T-helper 1 cell treated with Interleukin-12 subunit alpha and Interleukin-12 subunit beta and Interleukin-4 antibody, amounts not matched to agents 30 ng/mL and 1 ng/mL, for 36 hours (primary cell): ENCODE measurements around the gene SLC36A2. TPM values are rescaled to one million over a fixed set of nuclear protein-coding genes. Genes with fewer than 3 reads are reported as not detected.

ENCODE experiments used
- intact Hi-C: fragments of 100-400 bp; cut with micrococcal nuclease; formaldehyde crosslinking; loops from one replicate; pipeline ENCODE4 v1.15.1; 2024
- total RNA-seq: library from RNA; stranded (reverse); gene quantifications from 2 replicates; pipeline ENCODE4 v1.2.3, GENCODE V29; 2022

SLC36A2 gene
- total RNA-seq, 1 donor from 2014 or later = not detected

- intact Hi-C loops = no loop called here
Measured at GRCh38 chr5:151285683-151286082, 61.7 kb downstream of the SLC36A2 start.

- intact Hi-C loops = loop anchor here (1.0 kb wide), 1 partner anchor 32 kb away; no protein-coding TSS in a partner anchor
Measured at GRCh38 chr5:151284392-151284967, 62.9 kb downstream of the SLC36A2 start.

- intact Hi-C loops = no loop called here
Measured at GRCh38 chr5:151283120-151283825, 64.1 kb downstream of the SLC36A2 start.

GRCh38 chr5:151281001-151281639, 66.2 kb downstream of the SLC36A2 start:
- intact Hi-C loops = no loop called here

- intact Hi-C loops = no loop called here
Measured at GRCh38 chr5:151280443-151280842, 66.9 kb downstream of the SLC36A2 start.

- intact Hi-C loops = no loop called here
Measured at GRCh38 chr5:151278845-151279244, 68.5 kb downstream of the SLC36A2 start.

- intact Hi-C loops = no loop called here
Measured at GRCh38 chr5:151275803-151276202, 71.6 kb downstream of the SLC36A2 start.

GRCh38 chr5:151274666-151275065, 72.7 kb downstream of the SLC36A2 start:
- intact Hi-C loops = loop anchor here (5.0 kb wide), 1 partner anchor 43 kb away; no protein-coding TSS in a partner anchor

- intact Hi-C loops = loop anchor here (5.0 kb wide), 1 partner anchor 46 kb away; no protein-coding TSS in a partner anchor
Measured at GRCh38 chr5:151271336-151271735, 76.0 kb downstream of the SLC36A2 start.

- intact Hi-C loops = loop anchor here (1.0 to 5.0 kb wide), 3 partner anchors 17 to 56 kb away; partner anchors contain the start of gene GM2A
Measured at GRCh38 chr5:151270599-151270998, 76.8 kb downstream of the SLC36A2 start.

- intact Hi-C loops = no loop called here
Measured at GRCh38 chr5:151267491-151268260, 79.7 kb downstream of the SLC36A2 start.

Other genes with a start within 250 kb of the SLC36A2 start
- gene ANXA6, start 189.8 kb downstream of the SLC36A2 start, total RNA-seq = 455 and 470 TPM in 2 replicates
- gene CCDC69, start 123.5 kb downstream of the SLC36A2 start, total RNA-seq = 53.6 and 57.9 TPM in 2 replicates
- gene GM2A, start 94.4 kb downstream of the SLC36A2 start, total RNA-seq = 33.1 and 36.0 TPM in 2 replicates
- gene SLC36A3, start 43.8 kb downstream of the SLC36A2 start, total RNA-seq = not detected in 2 replicates
- gene SLC36A1, start 100.0 kb upstream of the SLC36A2 start, total RNA-seq = 5.9 and 6.0 TPM in 2 replicates
- gene FAT2, start 243.8 kb upstream of the SLC36A2 start, total RNA-seq = not detected in 2 replicates